OCI-LY1 (cell line): Measurements from ENCODE around the gene TSPAN1.

Experiments
- EZH2 ChIP-seq: fragments of 200-600 bp; sonication (generic), shearing (Covaris generic); IDR thresholded peaks from 2 replicates; pipeline ENCODE4 v1.8.0; 2017; ENCODE audit warnings: borderline replicate concordance, mixed run types, mild to moderate bottlenecking, antibody characterized with exemption, low read length, moderate library complexity, mixed read lengths
- TF ChIP-seq, protein P1 (sequence below): fragments of 200-600 bp; sonication (generic), shearing (Covaris generic); IDR thresholded peaks from 2 replicates; pipeline ENCODE4 v1.5.1; 2017; ENCODE audit warnings: mild to moderate bottlenecking, antibody characterized with exemption, low read length, moderate library complexity, mixed read lengths

DNA sequence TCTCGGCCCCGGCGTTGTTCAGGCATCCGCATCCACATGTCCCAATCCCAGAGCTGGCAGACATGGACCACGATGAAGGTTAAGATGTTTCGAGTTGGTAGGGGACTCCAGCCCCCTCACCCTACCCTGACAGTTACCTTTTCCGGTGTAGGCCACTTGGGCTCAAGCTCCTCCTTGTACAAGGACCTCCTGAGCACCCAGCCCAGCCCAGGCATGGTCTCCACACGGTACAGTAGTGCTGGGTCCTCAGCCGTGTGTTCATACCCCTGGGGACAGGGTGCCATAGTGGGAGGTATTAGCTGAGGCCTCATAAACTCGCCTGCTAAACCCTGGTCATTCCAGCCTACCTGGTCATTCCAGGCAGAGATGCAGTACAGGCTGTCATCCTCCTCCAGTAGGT, 17.3 kb downstream of the TSPAN1 start:
- TF ChIP-seq, protein P1, sequence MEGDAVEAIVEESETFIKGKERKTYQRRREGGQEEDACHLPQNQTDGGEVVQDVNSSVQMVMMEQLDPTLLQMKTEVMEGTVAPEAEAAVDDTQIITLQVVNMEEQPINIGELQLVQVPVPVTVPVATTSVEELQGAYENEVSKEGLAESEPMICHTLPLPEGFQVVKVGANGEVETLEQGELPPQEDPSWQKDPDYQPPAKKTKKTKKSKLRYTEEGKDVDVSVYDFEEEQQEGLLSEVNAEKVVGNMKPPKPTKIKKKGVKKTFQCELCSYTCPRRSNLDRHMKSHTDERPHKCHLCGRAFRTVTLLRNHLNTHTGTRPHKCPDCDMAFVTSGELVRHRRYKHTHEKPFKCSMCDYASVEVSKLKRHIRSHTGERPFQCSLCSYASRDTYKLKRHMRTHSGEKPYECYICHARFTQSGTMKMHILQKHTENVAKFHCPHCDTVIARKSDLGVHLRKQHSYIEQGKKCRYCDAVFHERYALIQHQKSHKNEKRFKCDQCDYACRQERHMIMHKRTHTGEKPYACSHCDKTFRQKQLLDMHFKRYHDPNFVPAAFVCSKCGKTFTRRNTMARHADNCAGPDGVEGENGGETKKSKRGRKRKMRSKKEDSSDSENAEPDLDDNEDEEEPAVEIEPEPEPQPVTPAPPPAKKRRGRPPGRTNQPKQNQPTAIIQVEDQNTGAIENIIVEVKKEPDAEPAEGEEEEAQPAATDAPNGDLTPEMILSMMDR, result no peak
- TF ChIP-seq EZH2, result no peak
